HEK293T (cell line): ENCODE results near the gene IL32.

ENCODE experiments used
- ARNT ChIP-seq: fragments of 450-650 bp; IDR thresholded peaks from 2 replicates; pipeline ENCODE4 v1.6.1; 2017; ENCODE audit warnings: mild to moderate bottlenecking
- BHLHE40 ChIP-seq: fragments of 450-650 bp; IDR thresholded peaks from 2 replicates; pipeline ENCODE4 v1.6.1; 2016; ENCODE audit warnings: mild to moderate bottlenecking, moderate library complexity, borderline replicate concordance
- ELF4 ChIP-seq: fragments of 450-650 bp; IDR thresholded peaks from 2 replicates; pipeline ENCODE4 v1.6.1; 2017; ENCODE audit warnings: antibody characterized with exemption
- FOXA1 ChIP-seq: fragments of 450-650 bp; IDR thresholded peaks from 2 replicates; pipeline ENCODE4 v1.6.1; 2016; ENCODE audit warnings: mild to moderate bottlenecking
- FOXM1 ChIP-seq: fragments of 450-650 bp; IDR thresholded peaks from 2 replicates; pipeline ENCODE4 v1.6.1; 2017; ENCODE audit warnings: mild to moderate bottlenecking, borderline replicate concordance
- HDGF ChIP-seq: fragments of 450-650 bp; IDR thresholded peaks from 2 replicates; pipeline ENCODE4 v1.6.1; 2017; ENCODE audit warnings: antibody characterized with exemption, borderline replicate concordance
- L3MBTL2 ChIP-seq: fragments of 450-650 bp; conservative IDR thresholded peaks from 2 replicates; pipeline ENCODE4 v1.6.1; 2016; ENCODE audit warnings: mild to moderate bottlenecking
- LEF1 ChIP-seq: fragments of 450-650 bp; IDR thresholded peaks from 2 replicates; pipeline ENCODE4 v1.6.1; 2017; ENCODE audit warnings: mild to moderate bottlenecking, borderline replicate concordance
- SP1 ChIP-seq: fragments of 450-650 bp; IDR thresholded peaks from 2 replicates; pipeline ENCODE4 v1.6.1; 2017
- SUZ12 ChIP-seq: fragments of 450-650 bp; IDR thresholded peaks from 2 replicates; pipeline ENCODE4 v1.6.1; 2016; ENCODE audit warnings: mild to moderate bottlenecking
- TARDBP ChIP-seq: fragments of 450-650 bp; IDR thresholded peaks from 2 replicates; pipeline ENCODE4 v1.6.1; 2016
- ZNF384 ChIP-seq: fragments of 450-650 bp; IDR thresholded peaks from 2 replicates; pipeline ENCODE4 v1.6.1; 2016

- TF ChIP-seq SP1 (no peak), LEF1 (no peak), BHLHE40 (no peak), FOXM1 (no peak), ZNF384 (no peak), L3MBTL2 (no peak), ELF4 (no peak), ARNT (no peak), SUZ12 (no peak), FOXA1 (no peak), TARDBP (no peak), HDGF (no peak)
Observed at GRCh38 chr16:3075523-3075915, 10.1 kb downstream of the IL32 start.
